ENCODE measurements around the gene RPH3AL. TPM values are rescaled to one million over a fixed set of nuclear protein-coding genes. Genes with fewer than 3 reads are reported as not detected.

RPH3AL gene
- total RNA-seq, 4 donors from 2014 or later, result 9.9 to 44.7 (median 21.5) TPM

DNA sequence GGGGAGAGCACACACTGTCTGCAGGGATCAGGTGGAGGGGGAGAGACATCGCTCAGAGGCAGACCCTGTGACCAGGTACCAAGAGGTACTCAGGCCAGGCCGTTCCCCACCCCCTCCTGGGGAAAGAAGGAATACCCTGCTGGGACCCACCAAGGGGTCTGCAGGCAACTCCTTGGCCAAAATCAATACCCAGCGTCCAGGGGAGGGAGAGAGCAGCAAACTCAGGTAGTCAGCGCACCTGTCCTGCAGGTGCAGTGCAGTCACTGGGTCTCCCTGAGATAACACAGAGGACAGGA, 113.7 kb downstream of the RPH3AL start:
- DNase-seq, result no peak
- no peaks in the 10 kb centered on the region for H3K4me1 ChIP-seq

DNA sequence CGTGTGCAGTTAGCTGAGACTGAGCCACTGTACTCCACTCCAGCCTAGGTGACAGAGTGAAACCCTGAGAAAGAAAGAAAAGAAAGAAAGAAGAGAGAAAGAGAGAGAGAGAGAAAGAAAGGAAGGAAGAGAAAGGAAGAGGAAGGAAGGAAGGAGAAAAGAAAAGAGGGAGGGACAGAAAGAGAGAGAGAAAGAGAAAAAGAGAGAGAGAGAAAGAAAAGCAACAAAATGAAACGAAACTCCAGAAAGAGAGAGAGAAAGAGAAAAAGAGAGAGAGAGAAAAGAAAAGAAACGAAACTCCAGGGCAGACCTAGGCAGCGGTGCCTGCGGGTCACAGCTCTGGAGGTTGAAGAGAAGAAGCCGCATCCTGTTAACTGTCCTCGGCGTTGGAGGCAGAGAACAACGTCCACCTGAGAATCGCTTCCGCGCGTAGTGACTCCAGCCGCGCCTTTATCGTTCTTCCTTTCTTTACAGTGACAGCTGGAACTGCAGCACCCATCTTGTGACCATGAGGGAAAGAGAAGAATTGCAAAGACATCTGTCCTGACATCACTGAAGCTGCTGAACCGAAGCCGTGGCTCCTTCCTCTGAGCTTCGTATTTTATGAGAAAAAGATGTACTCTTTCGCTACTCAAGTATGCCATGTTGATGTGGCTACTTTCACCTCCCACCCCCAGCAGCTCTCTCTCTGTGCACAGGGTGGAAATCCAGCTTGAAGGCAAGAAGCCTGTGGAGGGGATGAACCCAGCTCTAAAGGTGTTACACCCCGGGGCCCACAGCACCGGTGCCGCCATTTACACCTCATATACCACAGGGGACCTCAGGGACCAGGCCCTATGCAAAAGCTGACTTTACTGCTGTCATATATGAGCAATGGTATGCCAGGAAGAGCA, 114.3 kb downstream of the RPH3AL start:
- intact Hi-C loops (cut with DNase I; ENCODE audit: low total_unique reads), result no loop called here
- Histone ChIP-seq H3K27ac (no peak overlapping the region), H3K27me3 (no peaks in the 10 kb centered on the region), H3K4me1 (no peaks in the 10 kb centered on the region), H3K9me3 (no peaks in the 10 kb centered on the region), H3K4me3 (no peak overlapping the region), H3K36me3 (no peaks in the 10 kb centered on the region)
- TF ChIP-seq, protein P1, sequence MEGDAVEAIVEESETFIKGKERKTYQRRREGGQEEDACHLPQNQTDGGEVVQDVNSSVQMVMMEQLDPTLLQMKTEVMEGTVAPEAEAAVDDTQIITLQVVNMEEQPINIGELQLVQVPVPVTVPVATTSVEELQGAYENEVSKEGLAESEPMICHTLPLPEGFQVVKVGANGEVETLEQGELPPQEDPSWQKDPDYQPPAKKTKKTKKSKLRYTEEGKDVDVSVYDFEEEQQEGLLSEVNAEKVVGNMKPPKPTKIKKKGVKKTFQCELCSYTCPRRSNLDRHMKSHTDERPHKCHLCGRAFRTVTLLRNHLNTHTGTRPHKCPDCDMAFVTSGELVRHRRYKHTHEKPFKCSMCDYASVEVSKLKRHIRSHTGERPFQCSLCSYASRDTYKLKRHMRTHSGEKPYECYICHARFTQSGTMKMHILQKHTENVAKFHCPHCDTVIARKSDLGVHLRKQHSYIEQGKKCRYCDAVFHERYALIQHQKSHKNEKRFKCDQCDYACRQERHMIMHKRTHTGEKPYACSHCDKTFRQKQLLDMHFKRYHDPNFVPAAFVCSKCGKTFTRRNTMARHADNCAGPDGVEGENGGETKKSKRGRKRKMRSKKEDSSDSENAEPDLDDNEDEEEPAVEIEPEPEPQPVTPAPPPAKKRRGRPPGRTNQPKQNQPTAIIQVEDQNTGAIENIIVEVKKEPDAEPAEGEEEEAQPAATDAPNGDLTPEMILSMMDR (IDR thresholded peaks at IDR 0.05), result no peak
- no peak for TF ChIP-seq POLR2A (IDR thresholded peaks at IDR 0.05)
- DNase-seq, result no peak

More for the DNA sequence above, 113.7 kb downstream of the RPH3AL start:
- no peaks in the 10 kb centered on the region for H3K9me3 ChIP-seq
- intact Hi-C loops (cut with DNase I; ENCODE audit: low total_unique reads), result no loop called here
- H3K27ac ChIP-seq, result no peak overlapping the region
- H3K4me3 ChIP-seq, result no peak overlapping the region
- TF ChIP-seq, protein P1 (IDR thresholded peaks at IDR 0.05), result no peak
- TF ChIP-seq POLR2A (IDR thresholded peaks at IDR 0.05), result no peak
- H3K27me3 ChIP-seq, result no peaks in the 10 kb centered on the region
- no peaks in the 10 kb centered on the region for H3K36me3 ChIP-seq

DNA sequence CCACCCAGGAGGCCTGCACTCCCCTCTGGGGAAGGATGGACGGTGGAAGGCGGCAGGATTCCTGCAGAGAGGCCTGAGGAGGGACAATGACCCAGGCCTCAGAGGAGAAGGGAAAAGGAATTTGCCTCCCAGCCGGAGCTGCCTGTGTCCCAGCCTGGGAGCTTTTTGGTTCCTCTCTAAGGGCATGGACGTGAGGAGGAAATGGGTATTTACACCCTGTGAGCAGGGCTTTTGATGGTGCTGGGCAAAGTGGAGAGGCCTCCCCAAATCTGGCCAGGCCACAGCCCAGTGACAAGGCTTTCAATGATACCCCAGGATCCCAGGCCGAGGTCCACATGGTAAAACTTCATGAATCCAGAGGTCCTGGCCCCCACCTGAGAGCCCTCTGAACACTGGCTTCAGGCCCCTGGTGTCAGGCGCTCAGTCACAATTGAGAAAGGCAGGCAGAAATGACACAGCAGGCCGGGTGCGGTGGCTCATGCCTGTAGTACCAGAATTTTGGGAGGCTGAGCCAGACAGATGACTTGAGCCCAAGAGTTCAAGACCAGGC, 115.1 kb downstream of the RPH3AL start:
- TF ChIP-seq POLR2A (IDR thresholded peaks at IDR 0.05), result no peak
- TF ChIP-seq, protein P1 (IDR thresholded peaks at IDR 0.05), result no peak
- intact Hi-C loops (cut with DNase I; ENCODE audit: low total_unique reads), result no loop called here
- DNase-seq, result no peak

DNA sequence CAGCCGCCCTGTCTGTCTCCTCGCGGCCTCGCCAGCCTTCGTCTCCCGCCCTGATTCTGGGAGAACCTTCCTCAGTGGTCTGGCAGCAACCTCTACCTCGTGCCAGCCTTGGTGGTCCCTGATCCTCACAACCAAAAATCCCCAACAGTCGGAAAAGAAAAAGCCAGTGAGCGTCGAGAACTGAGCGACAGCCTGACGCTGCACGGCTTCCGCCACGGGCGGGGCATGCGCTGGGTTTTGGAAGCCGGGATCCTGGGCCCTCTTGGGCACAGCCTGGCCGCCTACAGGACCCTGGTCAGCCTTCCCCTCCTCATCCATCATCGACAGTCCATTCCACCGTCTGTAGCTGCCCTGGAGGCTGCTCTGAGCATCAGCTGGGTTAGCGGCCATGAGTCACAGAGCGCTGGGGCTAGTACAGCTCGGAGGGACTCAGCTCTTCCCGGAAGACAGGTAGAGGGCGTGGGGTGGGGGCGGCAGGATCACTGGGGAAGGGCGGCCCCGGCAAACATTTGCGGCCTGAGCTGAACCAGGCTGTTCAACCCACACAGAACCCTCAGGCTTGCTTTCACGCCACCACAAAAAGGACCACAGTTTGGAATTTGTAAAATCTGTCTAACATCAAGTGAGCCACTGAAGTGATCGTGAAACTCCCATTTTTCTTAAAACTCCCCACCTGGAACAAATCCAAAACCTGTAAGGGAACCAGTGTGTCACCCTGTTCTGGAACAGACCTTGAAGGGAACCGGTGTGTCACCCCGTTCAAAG, 115.8 kb downstream of the RPH3AL start:
- H3K4me1 ChIP-seq, result no peaks in the 10 kb centered on the region
- H3K27me3 ChIP-seq, result no peaks in the 10 kb centered on the region
- H3K9me3 ChIP-seq, result no peaks in the 10 kb centered on the region
- H3K4me3 ChIP-seq, result no peak overlapping the region
- no peak for TF ChIP-seq POLR2A (IDR thresholded peaks at IDR 0.05)
- TF ChIP-seq, protein P1 (IDR thresholded peaks at IDR 0.05), result no peak
- no peaks in the 10 kb centered on the region for H3K36me3 ChIP-seq
- DNase-seq, result no peak
- no peak overlapping the region for H3K27ac ChIP-seq
- intact Hi-C loops (cut with DNase I; ENCODE audit: low total_unique reads), result no loop called here

More for the DNA sequence above, 115.1 kb downstream of the RPH3AL start:
- no peaks in the 10 kb centered on the region for H3K27me3 ChIP-seq
- no peaks in the 10 kb centered on the region for H3K36me3 ChIP-seq
- no peaks in the 10 kb centered on the region for H3K9me3 ChIP-seq
- H3K4me1 ChIP-seq, result no peaks in the 10 kb centered on the region
- H3K4me3 ChIP-seq, result no peak overlapping the region
- H3K27ac ChIP-seq, result no peak overlapping the region
